H1 (cell line): Measurements from ENCODE around the gene MFAP5. TPM values are rescaled to one million over a fixed set of nuclear protein-coding genes. Genes with fewer than 3 reads are reported as not detected.

Source experiments
- CTCF ChIA-PET: fragments of 300-600 bp; sonication (Branson Sonifier 250); formaldehyde crosslinking; loops from one replicate; lab custom pipeline; 2021; ENCODE audit not compliant: partially characterized antibody; lab: Charles Lee
- POLR2A ChIA-PET: fragments of 300-600 bp; sonication (Branson Sonifier 250); formaldehyde crosslinking; loops from one replicate; lab custom pipeline; 2021; ENCODE audit warnings: inconsistent platforms; ENCODE audit not compliant: partially characterized antibody; lab: Charles Lee
- DNase-seq, 2 experiments: peaks; one replicate each; pipeline versions ENCODE4 v3.0.0 to v3.0.0-alpha.2; 2010 to 2022; ENCODE audit warnings: low spot score in 2 of 2, low read depth in 1 of 2, mixed read lengths in 1 of 2
- FAIRE-seq: peaks from 2 replicates; lab custom pipeline; 2011; peaks lifted over from hg19 to GRCh38; lab: Jason Lieb, UNC
- H2AFZ ChIP-seq: 2 replicates; pipeline ENCODE4 v1.8.1; 2012; ENCODE audit warnings: low read length, inconsistent platforms
- H2AK5ac ChIP-seq: 2 replicates; pipeline ENCODE4 v1.6.1; 2013; ENCODE audit warnings: low read depth, low read length
- H2BK120ac ChIP-seq: replicated peaks from 2 replicates; pipeline ENCODE3; 2013; ENCODE audit warnings: low read depth, low read length, inconsistent platforms
- H2BK12ac ChIP-seq: 2 replicates; pipeline ENCODE4 v1.6.1; 2013; ENCODE audit warnings: low read depth, low read length
- H2BK15ac ChIP-seq: 2 replicates; pipeline ENCODE4 v1.6.1; 2013; ENCODE audit warnings: low read length
- H2BK20ac ChIP-seq: 2 replicates; pipeline ENCODE4 v1.6.1; 2013; ENCODE audit warnings: low read length
- H2BK5ac ChIP-seq: 2 replicates; pipeline ENCODE4 v1.6.1; 2013; ENCODE audit warnings: low read depth, low read length
- H3K14ac ChIP-seq: 2 replicates; pipeline ENCODE4 v1.6.1; 2013; ENCODE audit warnings: inconsistent platforms; ENCODE audit not compliant: insufficient read length
- H3K18ac ChIP-seq: 2 replicates; pipeline ENCODE4 v1.6.1; 2013; ENCODE audit warnings: low read length; ENCODE audit errors: extremely low read depth
- H3K23ac ChIP-seq: 2 replicates; pipeline ENCODE4 v1.6.1; 2013; ENCODE audit warnings: inconsistent platforms; ENCODE audit not compliant: insufficient read length
- H3K23me2 ChIP-seq: 2 replicates; pipeline ENCODE4 v1.6.1; 2013; ENCODE audit warnings: low read depth, low read length
- H3K27ac ChIP-seq: 2 replicates; pipeline ENCODE4 v1.6.1; 2011; ENCODE audit warnings: low read depth, low read length, inconsistent platforms
- H3K27me3 ChIP-seq, 4 experiments: replicated peaks in 1 of 4; 1 replicate in 1 of 4; 2 replicates in 3 of 4; pipeline versions ENCODE4 v1.6.1 to v1.8.1; 2011 to 2013; ENCODE audit warnings: low read length in 3 of 4, mild to moderate bottlenecking in 3 of 4, inconsistent platforms in 2 of 4, mixed read lengths in 2 of 4, moderate library complexity in 1 of 4; ENCODE audit not compliant: control insufficient read depth in 3 of 4, insufficient read depth in 3 of 4; ENCODE audit errors: extremely low read depth in 1 of 4
- H3K36me3 ChIP-seq, 4 experiments: 2 replicates each; pipeline versions ENCODE4 v1.6.1 to v1.8.1; 2011 to 2013; ENCODE audit warnings: mild to moderate bottlenecking in 4 of 4, low read length in 3 of 4, moderate library complexity in 2 of 4, control low read depth in 1 of 4, inconsistent platforms in 1 of 4; ENCODE audit not compliant: insufficient read depth in 4 of 4, control insufficient read depth in 2 of 4
- H3K4ac ChIP-seq: replicated peaks from 2 replicates; pipeline ENCODE3; 2013; ENCODE audit warnings: low read length, low read depth, mixed read lengths, inconsistent platforms; ENCODE audit not compliant: insufficient read length
- H3K4me1 ChIP-seq, 4 experiments: replicated peaks in 1 of 4; 1 replicate in 1 of 4; 2 replicates in 3 of 4; pipeline versions ENCODE4 v1.6.1 to v1.8.1; 2011 to 2013; ENCODE audit warnings: low read length in 3 of 4, inconsistent platforms in 2 of 4, mixed read lengths in 1 of 4; ENCODE audit not compliant: insufficient read depth in 4 of 4, control insufficient read depth in 3 of 4
- H3K4me2 ChIP-seq, 2 experiments: 2 replicates each; pipeline versions ENCODE4 v1.6.1 to v1.8.1; 2011 to 2013; ENCODE audit warnings: low read depth in 2 of 2, low read length in 2 of 2, control low read depth in 1 of 2, inconsistent platforms in 1 of 2, mild to moderate bottlenecking in 1 of 2; ENCODE audit not compliant: insufficient read depth in 1 of 2
- H3K4me3 ChIP-seq, 4 experiments: fragments of 200-600, 300-600 bp in 1 of 4; sonication (generic), shearing (Covaris generic), sonication (Bioruptor Twin) in 1 of 4; 2 replicates each; pipeline versions ENCODE4 v1.5.1 to v1.8.1; 2011 to 2016; ENCODE audit warnings: low read length in 4 of 4, low read depth in 3 of 4, control low read depth in 2 of 4, inconsistent platforms in 2 of 4, mild to moderate bottlenecking in 2 of 4, mixed read lengths in 1 of 4, moderate library complexity in 1 of 4; ENCODE audit not compliant: insufficient read depth in 2 of 4; ENCODE audit errors: extremely low read depth in 1 of 4
- H3K56ac ChIP-seq: replicated peaks from 2 replicates; pipeline ENCODE3; 2013; ENCODE audit warnings: low read depth, mild to moderate bottlenecking, mixed read lengths, low read length, inconsistent platforms; ENCODE audit not compliant: insufficient read length
- H3K79me1 ChIP-seq: 2 replicates; pipeline ENCODE4 v1.6.1; 2013; ENCODE audit warnings: low read depth, low read length, control low read depth
- H3K79me2 ChIP-seq, 2 experiments: 2 replicates each; pipeline versions ENCODE4 v1.6.1 to v1.8.1; 2012 to 2013; ENCODE audit warnings: low read length in 2 of 2, mild to moderate bottlenecking in 2 of 2, inconsistent platforms in 1 of 2; ENCODE audit not compliant: insufficient read depth in 2 of 2, control insufficient read depth in 1 of 2
- H3K9ac ChIP-seq, 4 experiments: replicated peaks in 1 of 4; 1 replicate in 1 of 4; 2 replicates in 3 of 4; pipeline versions ENCODE4 v1.6.1 to v1.8.1; 2011 to 2013; ENCODE audit warnings: low read depth in 3 of 4, low read length in 3 of 4, control low read depth in 2 of 4, mild to moderate bottlenecking in 2 of 4, moderate library complexity in 2 of 4, inconsistent platforms in 1 of 4; ENCODE audit errors: extremely low read depth in 1 of 4
- H3K9me3 ChIP-seq, 2 experiments: 2 replicates each; pipeline versions ENCODE4 v1.6.1 to v1.8.1; 2012 to 2013; ENCODE audit warnings: mild to moderate bottlenecking in 2 of 2, moderate library complexity in 2 of 2, control low read depth in 1 of 2, inconsistent platforms in 1 of 2, low read depth in 1 of 2, low read length in 1 of 2, mixed read lengths in 1 of 2; ENCODE audit not compliant: insufficient read depth in 2 of 2
- H4K20me1 ChIP-seq, 2 experiments: replicated peaks in 1 of 2; 2 replicates each; pipeline versions ENCODE3 to v1.8.1; 2011 to 2013; ENCODE audit warnings: inconsistent platforms in 2 of 2, low read length in 2 of 2, mild to moderate bottlenecking in 1 of 2; ENCODE audit not compliant: insufficient read depth in 2 of 2, control insufficient read depth in 1 of 2
- H4K5ac ChIP-seq: 2 replicates; pipeline ENCODE4 v1.6.1; 2013; ENCODE audit warnings: low read length, low read depth, mixed read lengths, inconsistent platforms; ENCODE audit not compliant: insufficient read length
- H4K8ac ChIP-seq: 2 replicates; pipeline ENCODE4 v1.8.0; 2013; ENCODE audit warnings: mild to moderate bottlenecking, moderate library complexity, low read length, inconsistent platforms; ENCODE audit not compliant: insufficient read depth; ENCODE audit errors: extremely low read depth
- H4K91ac ChIP-seq: replicated peaks from 2 replicates; pipeline ENCODE3; 2013; ENCODE audit warnings: low read length, mixed read lengths, inconsistent platforms; ENCODE audit not compliant: insufficient read length
- ASH2L ChIP-seq: fragments of 200-600, 300-600 bp; sonication (generic); IDR thresholded peaks from one replicate; pipeline ENCODE4 v1.7.1; 2017; ENCODE audit warnings: low read length
- CEBPB ChIP-seq: IDR thresholded peaks from 2 replicates; pipeline ENCODE4 v1.6.1; 2012; ENCODE audit warnings: low read depth, low read length
- SP2 ChIP-seq: IDR thresholded peaks from 2 replicates; pipeline ENCODE4 v1.6.1; 2012; ENCODE audit warnings: mild to moderate bottlenecking, low read length, inconsistent platforms
- WGBS, 2 experiments: shearing (Covaris generic) in 1 of 2; methylation state at CpG; one replicate each; pipeline versions ENCODE4 v1.1.6 to v1.1.7; 2013 to 2015; ENCODE audit warnings: low lambda C conversion rate in 2 of 2, mixed read lengths in 2 of 2, inconsistent platforms in 1 of 2, low coverage in 1 of 2, missing lambda C conversion rate in 1 of 2; ENCODE audit not compliant: insufficient replicate concordance in 2 of 2, insufficient coverage in 1 of 2, insufficient read length in 1 of 2; ENCODE audit errors: extremely low coverage in 1 of 2, missing lambda C conversion rate in 1 of 2; 5-methylcytosine and 5-hydroxymethylcytosine counted together
- polyA plus RNA-seq, 7 experiments: library from polyadenylated mRNA; depleted of rRNA in 3 of 7; stranded (reverse) in 5 of 7; unstranded in 2 of 7; fragments of >200 nt in 5 of 7; fragments of 200-250 nt in 2 of 7; gene quantifications; 1 replicate in 5 of 7; 2 replicates in 1 of 7; 4 replicates in 1 of 7; pipeline versions ENCODE4 v1.2.1 to v1.2.3, GENCODE V29; 2011 to 2013; ENCODE audit warnings: missing spikeins in 2 of 7, mixed read lengths in 2 of 7
- total RNA-seq: library from RNA; stranded (reverse); fragmentation: NEBNext Ultra II Directional; extraction: Animal tissue kit (Norgen Biotek cat#: 25700); gene quantifications from 2 replicates; pipeline ENCODE4 v1.2.1, GENCODE V29; 2021
- TF ChIP-seq, protein P1 (sequence below): IDR thresholded peaks from 2 replicates; pipeline ENCODE4 v1.6.1; 2011; ENCODE audit warnings: low read length, improper control_type of control experiment

Gene MFAP5
- total and polyA plus RNA-seq, 2 of the 8 experiments (the other 6 are each of a cell fraction or from before 2014, with no cell fraction given) = 0.60 to 0.86 TPM

DNA sequence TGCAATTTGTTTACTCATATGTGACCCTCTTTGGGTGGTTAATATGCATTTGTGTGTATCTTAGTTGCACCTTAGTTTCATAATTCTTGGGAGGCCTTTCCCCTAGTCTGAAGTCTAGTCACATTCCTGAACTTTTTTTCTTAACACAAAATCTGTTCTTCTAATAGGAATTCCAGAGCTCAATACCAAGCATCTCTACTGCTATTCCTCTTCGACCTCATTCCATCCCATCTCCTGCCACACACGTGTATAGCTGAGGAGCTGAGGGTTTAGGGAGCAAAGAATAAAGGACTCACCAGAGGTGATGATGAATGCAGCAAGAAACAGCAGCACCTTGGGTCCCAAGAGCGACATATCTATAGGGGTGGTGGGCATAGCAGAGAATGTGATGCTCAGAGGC, 875 bp downstream of the MFAP5 start:
- POLR2A ChIA-PET = no interaction called here
- Histone ChIP-seq H2BK120ac (no peak overlapping the region), H3K27ac (no peak overlapping the region), H4K91ac (no peak overlapping the region), H3K18ac (no peak overlapping the region), H3K9me3 (no peaks in the 10 kb centered on the region), H3K4ac (no peak overlapping the region), H2BK20ac (no peak overlapping the region), H4K8ac (no peak overlapping the region), H3K36me3 (no peaks in the 10 kb centered on the region), H3K79me2 (no peaks in the 10 kb centered on the region), H2BK5ac (no peak overlapping the region), H3K56ac (no peak overlapping the region), H2BK12ac (no peak overlapping the region), H3K4me3 (no peak overlapping the region), H3K4me2 (no peak overlapping the region), H3K9ac (no peak overlapping the region), H4K5ac (no peak overlapping the region), H2BK15ac (no peak overlapping the region), H4K20me1 (no peaks in the 10 kb centered on the region), H3K23me2 (no peaks in the 10 kb centered on the region), H3K27me3 (no peaks in the 10 kb centered on the region), H3K14ac (no peak overlapping the region), H2AFZ (no peak overlapping the region), H3K4me1 (no peaks in the 10 kb centered on the region; a peak in 1 of 7 replicates), H2AK5ac (no peak overlapping the region), H3K23ac (no peak overlapping the region), H3K79me1 (no peaks in the 10 kb centered on the region)
- TF ChIP-seq SP2 (no peak), CEBPB (no peak), ASH2L (no peak)
- TF ChIP-seq, protein P1, sequence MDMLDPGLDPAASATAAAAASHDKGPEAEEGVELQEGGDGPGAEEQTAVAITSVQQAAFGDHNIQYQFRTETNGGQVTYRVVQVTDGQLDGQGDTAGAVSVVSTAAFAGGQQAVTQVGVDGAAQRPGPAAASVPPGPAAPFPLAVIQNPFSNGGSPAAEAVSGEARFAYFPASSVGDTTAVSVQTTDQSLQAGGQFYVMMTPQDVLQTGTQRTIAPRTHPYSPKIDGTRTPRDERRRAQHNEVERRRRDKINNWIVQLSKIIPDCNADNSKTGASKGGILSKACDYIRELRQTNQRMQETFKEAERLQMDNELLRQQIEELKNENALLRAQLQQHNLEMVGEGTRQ = no peak
- FAIRE-seq = no peak
- 85% methylated on average over 3 of the region's 3 CpGs; no CpG with 5 or more reads in 1 of the 2 experiments for WGBS, 2 experiments
- no peak for DNase-seq
- CTCF ChIA-PET = interaction anchor here (1.0 to 2.3 kb wide), 6 partner anchors 9 to 228 kb away, joined by 3 to 7 read pairs (median 4); no protein-coding TSS in a partner anchor
